H1 (cell line): ENCODE measurements around the gene SORBS1. TPM values are rescaled to one million over a fixed set of nuclear protein-coding genes. Genes with fewer than 3 reads are reported as not detected.

Experiments used
- CTCF ChIA-PET: fragments of 300-600 bp; sonication (Branson Sonifier 250); formaldehyde crosslinking; loops from one replicate; lab custom pipeline; 2021; ENCODE audit not compliant: partially characterized antibody; lab: Charles Lee
- POLR2A ChIA-PET: fragments of 300-600 bp; sonication (Branson Sonifier 250); formaldehyde crosslinking; loops from one replicate; lab custom pipeline; 2021; ENCODE audit warnings: inconsistent platforms; ENCODE audit not compliant: partially characterized antibody; lab: Charles Lee
- DNase-seq, 2 experiments: peaks; one replicate each; pipeline versions ENCODE4 v3.0.0 to v3.0.0-alpha.2; 2010 to 2022; ENCODE audit warnings: low spot score in 2 of 2, low read depth in 1 of 2, mixed read lengths in 1 of 2
- FAIRE-seq: peaks from 2 replicates; lab custom pipeline; 2011; peaks lifted over from hg19 to GRCh38; lab: Jason Lieb, UNC
- H2AFZ ChIP-seq: 2 replicates; pipeline ENCODE4 v1.8.1; 2012; ENCODE audit warnings: low read length, inconsistent platforms
- H2AK5ac ChIP-seq: 2 replicates; pipeline ENCODE4 v1.6.1; 2013; ENCODE audit warnings: low read depth, low read length
- H2BK120ac ChIP-seq: replicated peaks from 2 replicates; pipeline ENCODE3; 2013; ENCODE audit warnings: low read depth, low read length, inconsistent platforms
- H2BK12ac ChIP-seq: 2 replicates; pipeline ENCODE4 v1.6.1; 2013; ENCODE audit warnings: low read depth, low read length
- H2BK15ac ChIP-seq: 2 replicates; pipeline ENCODE4 v1.6.1; 2013; ENCODE audit warnings: low read length
- H2BK20ac ChIP-seq: 2 replicates; pipeline ENCODE4 v1.6.1; 2013; ENCODE audit warnings: low read length
- H2BK5ac ChIP-seq: 2 replicates; pipeline ENCODE4 v1.6.1; 2013; ENCODE audit warnings: low read depth, low read length
- H3K14ac ChIP-seq: 2 replicates; pipeline ENCODE4 v1.6.1; 2013; ENCODE audit warnings: inconsistent platforms; ENCODE audit not compliant: insufficient read length
- H3K18ac ChIP-seq: 2 replicates; pipeline ENCODE4 v1.6.1; 2013; ENCODE audit warnings: low read length; ENCODE audit errors: extremely low read depth
- H3K23ac ChIP-seq: 2 replicates; pipeline ENCODE4 v1.6.1; 2013; ENCODE audit warnings: inconsistent platforms; ENCODE audit not compliant: insufficient read length
- H3K23me2 ChIP-seq: 2 replicates; pipeline ENCODE4 v1.6.1; 2013; ENCODE audit warnings: low read depth, low read length
- H3K27ac ChIP-seq: 2 replicates; pipeline ENCODE4 v1.6.1; 2011; ENCODE audit warnings: low read depth, low read length, inconsistent platforms
- H3K27me3 ChIP-seq, 4 experiments: replicated peaks in 1 of 4; 1 replicate in 1 of 4; 2 replicates in 3 of 4; pipeline versions ENCODE4 v1.6.1 to v1.8.1; 2011 to 2013; ENCODE audit warnings: low read length in 3 of 4, mild to moderate bottlenecking in 3 of 4, inconsistent platforms in 2 of 4, mixed read lengths in 2 of 4, moderate library complexity in 1 of 4; ENCODE audit not compliant: control insufficient read depth in 3 of 4, insufficient read depth in 3 of 4; ENCODE audit errors: extremely low read depth in 1 of 4
- H3K36me3 ChIP-seq, 4 experiments: 2 replicates each; pipeline versions ENCODE4 v1.6.1 to v1.8.1; 2011 to 2013; ENCODE audit warnings: mild to moderate bottlenecking in 4 of 4, low read length in 3 of 4, moderate library complexity in 2 of 4, control low read depth in 1 of 4, inconsistent platforms in 1 of 4; ENCODE audit not compliant: insufficient read depth in 4 of 4, control insufficient read depth in 2 of 4
- H3K4ac ChIP-seq: replicated peaks from 2 replicates; pipeline ENCODE3; 2013; ENCODE audit warnings: low read length, low read depth, mixed read lengths, inconsistent platforms; ENCODE audit not compliant: insufficient read length
- H3K4me1 ChIP-seq, 4 experiments: replicated peaks in 1 of 4; 1 replicate in 1 of 4; 2 replicates in 3 of 4; pipeline versions ENCODE4 v1.6.1 to v1.8.1; 2011 to 2013; ENCODE audit warnings: low read length in 3 of 4, inconsistent platforms in 2 of 4, mixed read lengths in 1 of 4; ENCODE audit not compliant: insufficient read depth in 4 of 4, control insufficient read depth in 3 of 4
- H3K4me2 ChIP-seq, 2 experiments: 2 replicates each; pipeline versions ENCODE4 v1.6.1 to v1.8.1; 2011 to 2013; ENCODE audit warnings: low read depth in 2 of 2, low read length in 2 of 2, control low read depth in 1 of 2, inconsistent platforms in 1 of 2, mild to moderate bottlenecking in 1 of 2; ENCODE audit not compliant: insufficient read depth in 1 of 2
- H3K4me3 ChIP-seq, 4 experiments: fragments of 200-600, 300-600 bp in 1 of 4; sonication (generic), shearing (Covaris generic), sonication (Bioruptor Twin) in 1 of 4; 2 replicates each; pipeline versions ENCODE4 v1.5.1 to v1.8.1; 2011 to 2016; ENCODE audit warnings: low read length in 4 of 4, low read depth in 3 of 4, control low read depth in 2 of 4, inconsistent platforms in 2 of 4, mild to moderate bottlenecking in 2 of 4, mixed read lengths in 1 of 4, moderate library complexity in 1 of 4; ENCODE audit not compliant: insufficient read depth in 2 of 4; ENCODE audit errors: extremely low read depth in 1 of 4
- H3K56ac ChIP-seq: replicated peaks from 2 replicates; pipeline ENCODE3; 2013; ENCODE audit warnings: low read depth, mild to moderate bottlenecking, mixed read lengths, low read length, inconsistent platforms; ENCODE audit not compliant: insufficient read length
- H3K79me1 ChIP-seq: 2 replicates; pipeline ENCODE4 v1.6.1; 2013; ENCODE audit warnings: low read depth, low read length, control low read depth
- H3K79me2 ChIP-seq, 2 experiments: 2 replicates each; pipeline versions ENCODE4 v1.6.1 to v1.8.1; 2012 to 2013; ENCODE audit warnings: low read length in 2 of 2, mild to moderate bottlenecking in 2 of 2, inconsistent platforms in 1 of 2; ENCODE audit not compliant: insufficient read depth in 2 of 2, control insufficient read depth in 1 of 2
- H3K9ac ChIP-seq, 4 experiments: replicated peaks in 1 of 4; 1 replicate in 1 of 4; 2 replicates in 3 of 4; pipeline versions ENCODE4 v1.6.1 to v1.8.1; 2011 to 2013; ENCODE audit warnings: low read depth in 3 of 4, low read length in 3 of 4, control low read depth in 2 of 4, mild to moderate bottlenecking in 2 of 4, moderate library complexity in 2 of 4, inconsistent platforms in 1 of 4; ENCODE audit errors: extremely low read depth in 1 of 4
- H3K9me3 ChIP-seq, 2 experiments: 2 replicates each; pipeline versions ENCODE4 v1.6.1 to v1.8.1; 2012 to 2013; ENCODE audit warnings: mild to moderate bottlenecking in 2 of 2, moderate library complexity in 2 of 2, control low read depth in 1 of 2, inconsistent platforms in 1 of 2, low read depth in 1 of 2, low read length in 1 of 2, mixed read lengths in 1 of 2; ENCODE audit not compliant: insufficient read depth in 2 of 2
- H4K20me1 ChIP-seq, 2 experiments: replicated peaks in 1 of 2; 2 replicates each; pipeline versions ENCODE3 to v1.8.1; 2011 to 2013; ENCODE audit warnings: inconsistent platforms in 2 of 2, low read length in 2 of 2, mild to moderate bottlenecking in 1 of 2; ENCODE audit not compliant: insufficient read depth in 2 of 2, control insufficient read depth in 1 of 2
- H4K5ac ChIP-seq: 2 replicates; pipeline ENCODE4 v1.6.1; 2013; ENCODE audit warnings: low read length, low read depth, mixed read lengths, inconsistent platforms; ENCODE audit not compliant: insufficient read length
- H4K8ac ChIP-seq: 2 replicates; pipeline ENCODE4 v1.8.0; 2013; ENCODE audit warnings: mild to moderate bottlenecking, moderate library complexity, low read length, inconsistent platforms; ENCODE audit not compliant: insufficient read depth; ENCODE audit errors: extremely low read depth
- H4K91ac ChIP-seq: replicated peaks from 2 replicates; pipeline ENCODE3; 2013; ENCODE audit warnings: low read length, mixed read lengths, inconsistent platforms; ENCODE audit not compliant: insufficient read length
- CTCF ChIP-seq, 3 experiments: IDR thresholded peaks; 1 replicate in 2 of 3; 2 replicates in 1 of 3; pipeline versions ENCODE4 v1.5.1 to v1.6.1; 2011; ENCODE audit warnings: low read length in 3 of 3, mild to moderate bottlenecking in 3 of 3, inconsistent platforms in 2 of 3, low read depth in 1 of 3, moderate library complexity in 1 of 3; ENCODE audit not compliant: insufficient read depth in 1 of 3; ENCODE audit errors: control extremely low read depth in 1 of 3
- EZH2 ChIP-seq: fragments of 200-600 bp; sonication (generic); IDR thresholded peaks from 2 replicates; pipeline ENCODE4 v1.7.1; 2012; ENCODE audit warnings: low read depth, mild to moderate bottlenecking, moderate library complexity, low read length, inconsistent platforms; ENCODE audit not compliant: severe bottlenecking
- GTF2F1 ChIP-seq: IDR thresholded peaks from 2 replicates; pipeline ENCODE4 v1.6.1; 2012; ENCODE audit warnings: low read depth, low read length, improper control_type of control experiment, borderline replicate concordance
- MAFK ChIP-seq: IDR thresholded peaks from 2 replicates; pipeline ENCODE4 v1.6.1; 2012; ENCODE audit warnings: low read depth, mild to moderate bottlenecking, improper control_type of control experiment, low read length
- PHF8 ChIP-seq: fragments of 200-600 bp; sonication (generic); conservative IDR thresholded peaks from 2 replicates; pipeline ENCODE4 v1.7.1; 2012; ENCODE audit warnings: low read depth, mild to moderate bottlenecking, inconsistent platforms, low read length, moderate library complexity
- POU5F1 ChIP-seq: IDR thresholded peaks from 2 replicates; pipeline ENCODE4 v1.6.1; 2011; ENCODE audit warnings: low read depth, mild to moderate bottlenecking, low read length, moderate library complexity
- RAD21 ChIP-seq, 2 experiments: IDR thresholded peaks in 1 of 2; conservative IDR thresholded peaks in 1 of 2; 2 replicates each; pipeline ENCODE4 v1.6.1; 2011; ENCODE audit warnings: low read depth in 2 of 2, low read length in 2 of 2, improper control_type of control experiment in 1 of 2, inconsistent platforms in 1 of 2, mild to moderate bottlenecking in 1 of 2, moderate library complexity in 1 of 2
- RBBP5 ChIP-seq: IDR thresholded peaks from 2 replicates; pipeline ENCODE4 v1.7.1; 2012; ENCODE audit warnings: low read depth, mild to moderate bottlenecking, inconsistent platforms, low read length, moderate library complexity, borderline replicate concordance
- TCF12 ChIP-seq: IDR thresholded peaks from 2 replicates; pipeline ENCODE4 v1.6.1; 2011; ENCODE audit warnings: low read depth, mild to moderate bottlenecking, low read length
- WGBS, 2 experiments: shearing (Covaris generic) in 1 of 2; methylation state at CpG; one replicate each; pipeline versions ENCODE4 v1.1.6 to v1.1.7; 2013 to 2015; ENCODE audit warnings: low lambda C conversion rate in 2 of 2, mixed read lengths in 2 of 2, inconsistent platforms in 1 of 2, low coverage in 1 of 2, missing lambda C conversion rate in 1 of 2; ENCODE audit not compliant: insufficient replicate concordance in 2 of 2, insufficient coverage in 1 of 2, insufficient read length in 1 of 2; ENCODE audit errors: extremely low coverage in 1 of 2, missing lambda C conversion rate in 1 of 2; 5-methylcytosine and 5-hydroxymethylcytosine counted together
- polyA plus RNA-seq, 7 experiments: library from polyadenylated mRNA; depleted of rRNA in 3 of 7; stranded (reverse) in 5 of 7; unstranded in 2 of 7; fragments of >200 nt in 5 of 7; fragments of 200-250 nt in 2 of 7; gene quantifications; 1 replicate in 5 of 7; 2 replicates in 1 of 7; 4 replicates in 1 of 7; pipeline versions ENCODE4 v1.2.1 to v1.2.3, GENCODE V29; 2011 to 2013; ENCODE audit warnings: missing spikeins in 2 of 7, mixed read lengths in 2 of 7
- total RNA-seq: library from RNA; stranded (reverse); fragmentation: NEBNext Ultra II Directional; extraction: Animal tissue kit (Norgen Biotek cat#: 25700); gene quantifications from 2 replicates; pipeline ENCODE4 v1.2.1, GENCODE V29; 2021

Gene SORBS1
- total and polyA plus RNA-seq, 2 of the 8 experiments (the other 6 are each of a cell fraction or from before 2014, with no cell fraction given): 16.0 to 35.0 TPM

DNA sequence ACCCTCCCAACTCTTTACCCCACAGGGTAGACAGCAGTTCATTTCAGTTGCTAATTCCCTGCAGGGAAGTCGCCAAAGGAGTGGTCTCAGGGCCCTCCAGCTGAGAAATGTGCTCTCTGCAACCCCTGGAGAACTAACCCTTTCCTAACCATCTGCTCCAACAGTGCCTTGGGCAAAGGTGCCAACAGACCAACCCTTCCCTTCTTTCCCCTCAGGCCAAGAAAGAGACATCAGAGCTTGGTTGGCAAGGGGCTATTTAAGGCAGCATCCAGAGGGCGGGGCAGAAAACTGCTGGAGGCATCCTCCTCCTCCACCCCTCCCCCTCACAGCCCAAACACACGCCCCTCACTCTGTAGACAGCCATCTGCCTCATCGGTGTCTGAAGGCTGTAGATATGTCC lies 1.7 kb downstream of the SORBS1 start:
- peak in 1 of 2 experiments; percentile 67 for DNase-seq
- Histone ChIP-seq H3K4me3 (peak overlapping the region; percentile 21 to 93 (median 44); a peak in 6 of 8 replicates), H2BK12ac (0 out of 2 replicates have a peak overlapping the region, but pooled peaks have one; percentile 60), H3K56ac (no peak overlapping the region), H3K9ac (no peak overlapping the region), H3K18ac (peak overlapping the region; percentile 40; the same call in 1 of the 2 replicates), H3K27ac (no peak overlapping the region), H4K91ac (no peak overlapping the region), H3K4me1 (peaks cover 9 to 32% (median 20%) of the 10 kb centered on the region in 4 experiments), H3K79me1 (peaks cover 6% of the 10 kb centered on the region; the same call in 1 of the 2 replicates), H3K14ac (no peak overlapping the region), H3K27me3 (no peaks in the 10 kb centered on the region; a peak in 3 of 7 replicates), H3K4ac (no peak overlapping the region), H4K20me1 (peaks cover 7 to 11% of the 10 kb centered on the region in 2 experiments), H2AK5ac (no peak overlapping the region), H3K23me2 (peaks cover 14% of the 10 kb centered on the region), H3K23ac (no peak overlapping the region), H3K36me3 (no peaks in the 10 kb centered on the region), H3K79me2 (peaks cover 0 to 48% of the 10 kb centered on the region in 2 experiments; a peak in 2 of 4 replicates), H3K4me2 (peak overlapping the region; percentile 99), H2BK5ac (no peak overlapping the region), H4K5ac (no peak overlapping the region), H2BK120ac (no peak overlapping the region), H2BK15ac (no peak overlapping the region; the same call in 1 of the 2 replicates), H4K8ac (no peak overlapping the region), H2AFZ (no peak overlapping the region), H2BK20ac (no peak overlapping the region), H3K9me3 (no peaks in the 10 kb centered on the region)
- 4% methylated on average over 3 of the region's 4 CpGs; no CpG with 5 or more reads in 1 of the 2 experiments for WGBS, 2 experiments
- CTCF ChIA-PET: interaction anchor here (0.9 to 4.4 kb wide), 7 partner anchors 9 to 155 kb away, joined by 3 to 25 read pairs (median 4); no protein-coding TSS in a partner anchor
- POLR2A ChIA-PET: interaction anchor here (1.5 kb wide), 1 partner anchor 9 kb away, joined by 6 read pairs; no protein-coding TSS in a partner anchor
- FAIRE-seq: peak; percentile 52
- TF ChIP-seq TCF12: 0 out of 2 replicates have a peak, but pooled peaks have one; percentile 28
- TF ChIP-seq EZH2: no peak
- no peak for TF ChIP-seq CTCF (IDR thresholded peaks at IDR 0.05; ENCODE audit: control extremely low read depth in 1 of 3, insufficient read depth in 1 of 3, low read depth in 1 of 3, low read length in 3 of 3)
- no peak; a peak in 1 of 4 replicates for TF ChIP-seq RAD21 (IDR thresholded peaks at IDR 0.05 in 1 of 2, conservative IDR thresholded peaks at IDR 0.05 in 1 of 2; ENCODE audit: low read depth in 2 of 2, low read length in 2 of 2)
- no peak for TF ChIP-seq PHF8
- TF ChIP-seq MAFK: no peak
- no peak for TF ChIP-seq POU5F1
- TF ChIP-seq RBBP5: no peak
- TF ChIP-seq GTF2F1: no peak
